Glutamatergic neuron (in vitro differentiated cells): ENCODE results near the gene CNOT6L. TPM values are rescaled to one million over a fixed set of nuclear protein-coding genes. Genes with fewer than 3 reads are reported as not detected.
"Not testable (repeated sequence)": the region's sequence is repeated elsewhere in the genome, so short reads cannot be mapped to it uniquely, and the experiment has no call there.

Experiments used
- DNase-seq: peaks from one replicate; pipeline ENCODE4 v3.0.0; 2022
- H3K27ac Mint-ChIP-seq: one replicate; pipeline ENCODE4 v1.8.0; 2020; ENCODE audit warnings: mild to moderate bottlenecking, mixed read lengths, inconsistent platforms; ENCODE audit not compliant: unreplicated experiment
- H3K27me3 Mint-ChIP-seq: one replicate; pipeline ENCODE4 v1.8.0; 2020; ENCODE audit warnings: mild to moderate bottlenecking, moderate library complexity, mixed read lengths, inconsistent platforms; ENCODE audit not compliant: unreplicated experiment
- H3K36me3 Mint-ChIP-seq: one replicate; pipeline ENCODE4 v1.8.0; 2020; ENCODE audit warnings: mild to moderate bottlenecking, mixed read lengths, inconsistent platforms; ENCODE audit not compliant: unreplicated experiment
- H3K4me1 Mint-ChIP-seq: one replicate; pipeline ENCODE4 v1.8.0; 2020; ENCODE audit warnings: mild to moderate bottlenecking, low read depth, mixed read lengths, inconsistent platforms; ENCODE audit not compliant: unreplicated experiment
- H3K4me3 Mint-ChIP-seq: one replicate; pipeline ENCODE4 v1.8.0; 2020; ENCODE audit warnings: mild to moderate bottlenecking, mixed read lengths, inconsistent platforms; ENCODE audit not compliant: unreplicated experiment
- H3K9me3 Mint-ChIP-seq: one replicate; pipeline ENCODE4 v1.8.0; 2020; ENCODE audit warnings: mild to moderate bottlenecking, moderate library complexity, mixed read lengths, inconsistent platforms; ENCODE audit not compliant: unreplicated experiment
- CTCF ChIP-seq: fragments of 200-600 bp; sonication (generic); IDR thresholded peaks from one replicate; pipeline ENCODE4 v1.5.0; 2021; ENCODE audit not compliant: partially characterized antibody, unreplicated experiment
- total RNA-seq: library from RNA; stranded (reverse); fragmentation: NEBNext Ultra II Directional; extraction: Animal tissue kit (Norgen Biotek cat#: 25700); gene quantifications from one replicate; pipeline ENCODE4 v1.2.1, GENCODE V29; 2021; ENCODE audit not compliant: unreplicated experiment

Gene CNOT6L
- total RNA-seq, 1 donor from 2014 or later: 11.9 TPM

- Mint-ChIP-seq H3K36me3 (no peaks in the 10 kb centered on the region), H3K4me1 (peaks cover 6% of the 10 kb centered on the region), H3K27me3 (peaks cover 2% of the 10 kb centered on the region), H3K27ac (no peak overlapping the region), H3K4me3 (no peak overlapping the region), H3K9me3 (no peaks in the 10 kb centered on the region)
- no peak for TF ChIP-seq CTCF
- no peak for DNase-seq
Observed at GRCh38 chr4:77721073-77721472, 98.1 kb downstream of the CNOT6L start.

GRCh38 chr4:77718500-77718899 is 100.7 kb downstream of the CNOT6L start:
- not testable (repeated sequence) for H3K4me3 Mint-ChIP-seq, H3K9me3 Mint-ChIP-seq, H3K36me3 Mint-ChIP-seq, H3K4me1 Mint-ChIP-seq, H3K27me3 Mint-ChIP-seq, DNase-seq, H3K27ac Mint-ChIP-seq

- DNase-seq: no peak
- Mint-ChIP-seq H3K4me1 (peaks cover 13% of the 10 kb centered on the region), H3K27ac (no peak overlapping the region), H3K4me3 (no peak overlapping the region), H3K27me3 (peaks cover under 1% of the 10 kb centered on the region), H3K9me3 (no peaks in the 10 kb centered on the region), H3K36me3 (no peaks in the 10 kb centered on the region)
- no peak for TF ChIP-seq CTCF
Observed at GRCh38 chr4:77715414-77716290, 103.5 kb downstream of the CNOT6L start.

GRCh38 chr4:77714514-77714913 is 104.7 kb downstream of the CNOT6L start:
- H3K27me3 Mint-ChIP-seq: peaks cover 3% of the 10 kb centered on the region
- no peak for TF ChIP-seq CTCF
- H3K4me3 Mint-ChIP-seq: no peak overlapping the region
- H3K27ac Mint-ChIP-seq: no peak overlapping the region
- no peaks in the 10 kb centered on the region for H3K36me3 Mint-ChIP-seq
- no peaks in the 10 kb centered on the region for H3K9me3 Mint-ChIP-seq
- no peak for DNase-seq
- H3K4me1 Mint-ChIP-seq: peaks cover 13% of the 10 kb centered on the region

- no peak for DNase-seq
- H3K4me1 Mint-ChIP-seq: peaks cover 9% of the 10 kb centered on the region
- no peak overlapping the region for H3K4me3 Mint-ChIP-seq
- H3K27ac Mint-ChIP-seq: no peak overlapping the region
- TF ChIP-seq CTCF: no peak
- H3K36me3 Mint-ChIP-seq: no peaks in the 10 kb centered on the region
- peaks cover 3% of the 10 kb centered on the region for H3K27me3 Mint-ChIP-seq
- no peaks in the 10 kb centered on the region for H3K9me3 Mint-ChIP-seq
Observed at GRCh38 chr4:77713884-77714283, 105.3 kb downstream of the CNOT6L start.
